Tibial artery (tissue), 4 donors: Measurements from ENCODE around the gene CAMK2B.

Source experiments
- DNase-seq, 2 donors: peaks; one replicate each; pipeline ENCODE4 v3.0.0-alpha.2; 2019
- H3K27ac ChIP-seq, 2 donors: fragments of 200-600 bp; sonication (generic) in 1 of 2; 1 replicate in 1 of 2; 2 replicates in 1 of 2; pipeline ENCODE4 v1.5.1; 2018 to 2019; ENCODE audit warnings: mild to moderate bottlenecking in 1 of 2
- H3K27me3 ChIP-seq, 2 donors: fragments of 200-600 bp; sonication (generic) in 1 of 2; one replicate each; pipeline versions ENCODE4 v1.5.1 to v1.6.0; 2016 to 2019
- H3K36me3 ChIP-seq, 3 donors: fragments of 200-600 bp; sonication (generic) in 2 of 3; one replicate each; pipeline ENCODE4 v1.5.1; 2016 to 2019; ENCODE audit warnings: mild to moderate bottlenecking in 2 of 3
- H3K4me1 ChIP-seq, 4 donors: fragments of 200-600 bp; sonication (generic) in 2 of 4; 1 replicate in 3 of 4; 2 replicates in 1 of 4; pipeline ENCODE4 v1.5.1; 2016 to 2019
- H3K4me3 ChIP-seq, 2 donors: fragments of 200-600 bp; sonication (generic) in 1 of 2; 1 replicate in 1 of 2; 2 replicates in 1 of 2; pipeline ENCODE4 v1.5.1; 2018 to 2019; ENCODE audit warnings: mild to moderate bottlenecking in 2 of 2
- H3K9me3 ChIP-seq, 3 donors: fragments of 200-600 bp; sonication (generic) in 1 of 3; one replicate each; pipeline ENCODE4 v1.5.1; 2016 to 2019
- CTCF ChIP-seq, 2 experiments: fragments of 200-600 bp in 1 of 2; fragments of 450-650 bp in 1 of 2; IDR thresholded peaks; one replicate each; pipeline ENCODE4 v1.5.1; 2017 to 2019; ENCODE audit warnings: antibody characterized with exemption in 2 of 2, mild to moderate bottlenecking in 1 of 2, moderate library complexity in 1 of 2
- intact Hi-C: fragments of 100-400 bp; cut with DNase I; formaldehyde crosslinking; loops from one replicate; pipeline ENCODE4 v1.15.0; 2023; ENCODE audit warnings: low total_unique reads

Gene CAMK2B

GRCh38 chr7:44279731-44280505, 45.5 kb downstream of the CAMK2B start:
- TF ChIP-seq CTCF (IDR thresholded peaks at IDR 0.05): no peak
- no peak overlapping the region for H3K27ac ChIP-seq
- DNase-seq: peak; percentile 7 to 47
- no peaks in the 10 kb centered on the region for H3K36me3 ChIP-seq
- H3K4me1 ChIP-seq: peaks cover 0 to 4% (median 0%) of the 10 kb centered on the region in 4 donors
- intact Hi-C loops: no loop called here
- no peak overlapping the region for H3K4me3 ChIP-seq
- peaks cover 0 to 11% of the 10 kb centered on the region in 2 donors for H3K27me3 ChIP-seq
- H3K9me3 ChIP-seq: no peaks in the 10 kb centered on the region

GRCh38 chr7:44279286-44279685, 46.1 kb downstream of the CAMK2B start:
- TF ChIP-seq CTCF (IDR thresholded peaks at IDR 0.05): no peak
- H3K27ac ChIP-seq: no peak overlapping the region
- H3K4me3 ChIP-seq: no peak overlapping the region
- peaks cover 0 to 11% of the 10 kb centered on the region in 2 donors for H3K27me3 ChIP-seq
- no peaks in the 10 kb centered on the region for H3K36me3 ChIP-seq
- peak; percentile 11 to 53 for DNase-seq
- intact Hi-C loops: no loop called here
- no peaks in the 10 kb centered on the region for H3K9me3 ChIP-seq
- H3K4me1 ChIP-seq: peaks cover 0 to 4% (median 0%) of the 10 kb centered on the region in 4 donors

- no peak for TF ChIP-seq CTCF (IDR thresholded peaks at IDR 0.05)
- peak; percentile 7 to 55 for DNase-seq
- no peaks in the 10 kb centered on the region for H3K9me3 ChIP-seq
- peaks cover 0 to 11% of the 10 kb centered on the region in 2 donors for H3K27me3 ChIP-seq
- H3K4me1 ChIP-seq: peaks cover 0 to 4% (median 0%) of the 10 kb centered on the region in 4 donors
- no peak overlapping the region for H3K4me3 ChIP-seq
- intact Hi-C loops: no loop called here
- H3K36me3 ChIP-seq: no peaks in the 10 kb centered on the region
- no peak overlapping the region for H3K27ac ChIP-seq
Measured at GRCh38 chr7:44278451-44279161, 46.8 kb downstream of the CAMK2B start.

- no peaks in the 10 kb centered on the region for H3K36me3 ChIP-seq
- TF ChIP-seq CTCF (IDR thresholded peaks at IDR 0.05): no peak
- no peak overlapping the region for H3K4me3 ChIP-seq
- H3K27me3 ChIP-seq: peaks cover 0 to 11% of the 10 kb centered on the region in 2 donors
- H3K27ac ChIP-seq: no peak overlapping the region
- intact Hi-C loops: no loop called here
- DNase-seq: peak in 1 of 2 donors; percentile 61
- no peaks in the 10 kb centered on the region for H3K9me3 ChIP-seq
- peaks cover 0 to 4% (median 0%) of the 10 kb centered on the region in 4 donors for H3K4me1 ChIP-seq
Measured at GRCh38 chr7:44277851-44278250, 47.5 kb downstream of the CAMK2B start.

GRCh38 chr7:44277391-44277790, 48.0 kb downstream of the CAMK2B start:
- no peak for TF ChIP-seq CTCF (IDR thresholded peaks at IDR 0.05)
- Histone ChIP-seq H3K36me3 (no peaks in the 10 kb centered on the region), H3K9me3 (no peaks in the 10 kb centered on the region), H3K27ac (no peak overlapping the region), H3K27me3 (peaks cover 0 to 11% of the 10 kb centered on the region in 2 donors), H3K4me1 (peaks cover 0 to 4% (median 0%) of the 10 kb centered on the region in 4 donors), H3K4me3 (no peak overlapping the region)
- DNase-seq: peak in 1 of 2 donors; percentile 41
- intact Hi-C loops: no loop called here
